ENCODE results near the gene SOX10. TPM values are rescaled to one million over a fixed set of nuclear protein-coding genes. Genes with fewer than 3 reads are reported as not detected.

Gene SOX10
- total and polyA plus RNA-seq, 9 of the 15 experiments (the other 6 are each of a cell fraction or from before 2014, with no cell fraction given) = not detected

- no peak for TF ChIP-seq GABPB1 (CRISPR knock-in tag; IDR thresholded peaks at IDR 0.05)
- 0 out of 2 replicates have a peak, but pooled peaks have one; percentile 50 for TF ChIP-seq ZKSCAN8 (CRISPR knock-in tag; IDR thresholded peaks at IDR 0.05)
- TF ChIP-seq GTF2E2 (tag; IDR thresholded peaks at IDR 0.05) = no peak
- TF ChIP-seq ATF6 (CRISPR knock-in tag; IDR thresholded peaks at IDR 0.05) = no peak
- TF ChIP-seq NCOR1 (IDR thresholded peaks at IDR 0.05) = no peak
- TF ChIP-seq ZNF766 (CRISPR knock-in tag; conservative IDR thresholded peaks at IDR 0.05) = 0 out of 2 replicates have a peak, but pooled peaks have one; percentile 40
- TF ChIP-seq ZBTB33 (CRISPR knock-in tag; IDR thresholded peaks at IDR 0.05) = peak; percentile 84
- no peak for TF ChIP-seq PREB (CRISPR knock-in tag; IDR thresholded peaks at IDR 0.05)
- peak; percentile 50; the same call in 1 of the 2 replicates for TF ChIP-seq PHF8 (IDR thresholded peaks at IDR 0.05; ENCODE audit: borderline replicate concordance, low read length)
- TF ChIP-seq NFATC3 (IDR thresholded peaks at IDR 0.05) = no peak
- TF ChIP-seq POLR2A (conservative IDR thresholded peaks at IDR 0.05) = 0 out of 2 replicates have a peak, but pooled peaks have one; percentile 12
- TF ChIP-seq POU5F1 (IDR thresholded peaks at IDR 0.05; ENCODE audit: borderline replicate concordance, low read depth, low read length, partially characterized antibody) = no peak
- no peak for TF ChIP-seq TBL1XR1 (IDR thresholded peaks at IDR 0.05; ENCODE audit: low read length in 2 of 2)
- Histone ChIP-seq H3K9me1 (ENCODE audit: control insufficient read depth, insufficient read depth, low read length) (no peaks in the 10 kb centered on the region), H4K20me1 (replicated peaks; ENCODE audit: control insufficient read depth, insufficient read depth, low read length) (no peaks in the 10 kb centered on the region), H3K9ac (ENCODE audit: insufficient read depth in 1 of 2, low read depth in 2 of 2, low read length in 2 of 2) (peak overlapping the region; percentile 59 to 92), H2AFZ (ENCODE audit: low read depth, low read length) (peak overlapping the region; percentile 82), H3K27ac (ENCODE audit: extremely low read depth, low read depth, low read length) (peak overlapping the region; percentile 89), H3K79me2 (ENCODE audit: control insufficient read depth, insufficient read depth, low read length) (no peaks in the 10 kb centered on the region), H3K27me3 (ENCODE audit: control insufficient read depth in 2 of 2, insufficient read depth in 2 of 2, low read length in 2 of 2) (no peaks in the 10 kb centered on the region), H3K4me3 (no peak overlapping the region), H3K9me3 (replicated peaks; ENCODE audit: control insufficient read depth, insufficient read depth, low read depth, low read length) (no peaks in the 10 kb centered on the region), H3K36me3 (ENCODE audit: control insufficient read depth, insufficient read depth, low read length) (no peaks in the 10 kb centered on the region), H3K4me1 (replicated peaks in 1 of 2; ENCODE audit: control insufficient read depth in 2 of 2, insufficient read depth in 2 of 2, low read length in 2 of 2) (peaks cover 34 to 52% of the 10 kb centered on the region in 2 experiments), H3K4me2 (ENCODE audit: insufficient read depth, low read length) (peak overlapping the region; percentile 48)
- POLR2A ChIA-PET = interaction anchor here (0.7 to 1.4 kb wide), 2 partner anchors 10 to 41 kb away, joined by 3 to 9 read pairs; no protein-coding TSS in a partner anchor
- CTCF ChIA-PET (ENCODE audit: low intra/inter-chr PET ratio) = no interaction called here
- intact Hi-C loops (cut with micrococcal nuclease) = no loop called here
- in situ Hi-C loops (cut with MboI) = no loop called here
- BruUV-seq (replicated peaks) = TSS peak; percentile 78
- 73% methylated on average over 7 of the region's 27 CpGs for WGBS (ENCODE audit: insufficient coverage, low coverage, missing lambda C conversion rate)
- ATAC-seq = no peak; the same call in 2 of the 3 replicates
- FAIRE-seq = no peak
- peak in 2 of 4 experiments; percentile 13 to 17 for DNase-seq (ENCODE audit: extremely low read depth in 1 of 4, low spot score in 3 of 4)
Measured at GRCh38 chr22:38033522-38034277, 49.3 kb upstream of the SOX10 start.
